ENCODE data around the gene CCDC120. TPM values are rescaled to one million over a fixed set of nuclear protein-coding genes. Genes with fewer than 3 reads are reported as not detected.

CCDC120 gene
- total RNA-seq, 1 experiment from 2014 or later: 23.9 TPM

GRCh38 chrX:49064735-49065134, 5.9 kb downstream of the CCDC120 start:
- POLR2A ChIA-PET (ENCODE audit: unreplicated experiment): no interaction called here
- no peak overlapping the region for H2AFZ ChIP-seq
- DNase-seq: no peak
- CTCF ChIA-PET: no interaction called here
- BruUV-seq (replicated peaks): no TSS peak
- intact Hi-C loops (cut with micrococcal nuclease; ENCODE audit: unreplicated experiment): no loop called here
- no peaks in the 10 kb centered on the region for H3F3A ChIP-seq (ENCODE audit: insufficient read depth, low read depth)
- no peaks in the 10 kb centered on the region for H3K36me3 ChIP-seq (ENCODE audit: low read depth)
- peaks cover 7% of the 10 kb centered on the region; the same call in 1 of the 2 replicates for H3K79me2 ChIP-seq (ENCODE audit: low read depth)
- H3K4me1 ChIP-seq (replicated peaks; ENCODE audit: insufficient read depth): no peaks in the 10 kb centered on the region
- H3K4me2 ChIP-seq: no peak overlapping the region
- no peaks in the 10 kb centered on the region for H3K27me3 ChIP-seq (ENCODE audit: insufficient read depth, low read depth)
- H3K4me3 ChIP-seq: no peak overlapping the region
- H3K9me2 ChIP-seq (ENCODE audit: insufficient read depth): no peaks in the 10 kb centered on the region
- TF ChIP-seq, protein P1, sequence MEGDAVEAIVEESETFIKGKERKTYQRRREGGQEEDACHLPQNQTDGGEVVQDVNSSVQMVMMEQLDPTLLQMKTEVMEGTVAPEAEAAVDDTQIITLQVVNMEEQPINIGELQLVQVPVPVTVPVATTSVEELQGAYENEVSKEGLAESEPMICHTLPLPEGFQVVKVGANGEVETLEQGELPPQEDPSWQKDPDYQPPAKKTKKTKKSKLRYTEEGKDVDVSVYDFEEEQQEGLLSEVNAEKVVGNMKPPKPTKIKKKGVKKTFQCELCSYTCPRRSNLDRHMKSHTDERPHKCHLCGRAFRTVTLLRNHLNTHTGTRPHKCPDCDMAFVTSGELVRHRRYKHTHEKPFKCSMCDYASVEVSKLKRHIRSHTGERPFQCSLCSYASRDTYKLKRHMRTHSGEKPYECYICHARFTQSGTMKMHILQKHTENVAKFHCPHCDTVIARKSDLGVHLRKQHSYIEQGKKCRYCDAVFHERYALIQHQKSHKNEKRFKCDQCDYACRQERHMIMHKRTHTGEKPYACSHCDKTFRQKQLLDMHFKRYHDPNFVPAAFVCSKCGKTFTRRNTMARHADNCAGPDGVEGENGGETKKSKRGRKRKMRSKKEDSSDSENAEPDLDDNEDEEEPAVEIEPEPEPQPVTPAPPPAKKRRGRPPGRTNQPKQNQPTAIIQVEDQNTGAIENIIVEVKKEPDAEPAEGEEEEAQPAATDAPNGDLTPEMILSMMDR (conservative IDR thresholded peaks at IDR 0.05): no peak
- no peak for TF ChIP-seq EZH2 (IDR thresholded peaks at IDR 0.05; ENCODE audit: low read depth)
- no peaks in the 10 kb centered on the region for H4K20me1 ChIP-seq (ENCODE audit: insufficient read depth)
- no peaks in the 10 kb centered on the region for H3K9me3 ChIP-seq (ENCODE audit: insufficient read depth, low read depth)
- H3K27ac ChIP-seq: no peak overlapping the region

DNA sequence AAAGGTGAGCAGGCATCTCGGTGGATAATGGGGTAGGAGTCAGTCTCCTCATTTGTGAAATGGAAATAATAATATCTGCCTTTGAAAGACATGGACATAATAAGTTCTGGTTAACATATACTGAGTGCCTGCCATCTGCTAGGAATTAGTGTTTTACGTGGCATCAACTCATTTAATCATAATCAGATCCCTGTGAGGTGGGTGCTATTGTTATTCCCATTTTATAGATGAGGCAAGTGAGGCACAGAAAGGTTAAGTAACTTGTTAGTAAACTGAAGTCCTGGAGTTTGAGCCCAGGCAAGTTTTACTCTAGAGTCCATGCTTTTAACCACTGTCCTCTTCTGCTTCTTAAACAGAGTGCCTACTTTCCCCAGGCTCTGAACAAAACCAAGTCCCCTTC, 7.5 kb downstream of the CCDC120 start:
- H3K9me2 ChIP-seq (ENCODE audit: insufficient read depth): no peaks in the 10 kb centered on the region
- H3K4me3 ChIP-seq: no peak overlapping the region
- H3K79me2 ChIP-seq (ENCODE audit: low read depth): no peaks in the 10 kb centered on the region
- no peak for DNase-seq
- no peaks in the 10 kb centered on the region for H4K20me1 ChIP-seq (ENCODE audit: insufficient read depth)
- H3K27ac ChIP-seq: no peak overlapping the region
- TF ChIP-seq, protein P1 (conservative IDR thresholded peaks at IDR 0.05): no peak
- no peak for TF ChIP-seq EZH2 (IDR thresholded peaks at IDR 0.05; ENCODE audit: low read depth)
- no peaks in the 10 kb centered on the region for H3F3A ChIP-seq (ENCODE audit: insufficient read depth, low read depth)
- no peak overlapping the region for H3K4me2 ChIP-seq
- intact Hi-C loops (cut with micrococcal nuclease; ENCODE audit: unreplicated experiment): no loop called here
- H3K27me3 ChIP-seq (ENCODE audit: insufficient read depth, low read depth): no peaks in the 10 kb centered on the region
- H2AFZ ChIP-seq: no peak overlapping the region
- no peaks in the 10 kb centered on the region for H3K4me1 ChIP-seq (replicated peaks; ENCODE audit: insufficient read depth)
- POLR2A ChIA-PET (ENCODE audit: unreplicated experiment): no interaction called here
- CTCF ChIA-PET: no interaction called here
- BruUV-seq (replicated peaks): no TSS peak
- no peaks in the 10 kb centered on the region for H3K36me3 ChIP-seq (ENCODE audit: low read depth)
- no peaks in the 10 kb centered on the region for H3K9me3 ChIP-seq (ENCODE audit: insufficient read depth, low read depth)

DNA sequence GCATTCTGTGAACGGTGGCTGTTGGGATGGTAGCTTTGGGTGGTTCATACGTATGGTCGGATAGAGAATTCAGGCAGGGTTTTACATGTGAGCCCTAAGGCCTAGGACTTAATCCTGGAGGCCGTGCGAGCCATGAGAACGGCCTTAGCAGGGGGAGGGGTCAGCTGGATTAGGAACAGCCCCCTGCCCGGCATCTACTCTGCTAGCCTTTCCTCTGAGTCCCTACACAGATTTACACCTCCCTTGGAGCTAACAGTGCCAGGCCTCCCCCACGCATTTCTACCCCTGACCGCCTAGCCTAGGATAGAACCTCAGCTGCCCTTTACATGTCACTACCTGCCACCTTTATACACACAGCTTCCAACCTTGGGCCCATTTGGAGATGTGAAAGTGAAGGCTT, 7.9 kb downstream of the CCDC120 start:
- intact Hi-C loops (cut with micrococcal nuclease; ENCODE audit: unreplicated experiment): no loop called here
- no TSS peak for BruUV-seq (replicated peaks)
- no peaks in the 10 kb centered on the region for H4K20me1 ChIP-seq (ENCODE audit: insufficient read depth)

More for the DNA sequence above, 7.9 kb downstream of the CCDC120 start:
- ChIA-PET CTCF (no interaction called here), POLR2A (ENCODE audit: unreplicated experiment) (no interaction called here)
- Histone ChIP-seq H3K4me1 (replicated peaks; ENCODE audit: insufficient read depth) (no peaks in the 10 kb centered on the region), H3K79me2 (ENCODE audit: low read depth) (no peaks in the 10 kb centered on the region), H3F3A (ENCODE audit: insufficient read depth, low read depth) (no peaks in the 10 kb centered on the region), H3K27ac (no peak overlapping the region), H3K9me2 (ENCODE audit: insufficient read depth) (no peaks in the 10 kb centered on the region), H3K36me3 (ENCODE audit: low read depth) (no peaks in the 10 kb centered on the region), H2AFZ (no peak overlapping the region), H3K4me2 (no peak overlapping the region), H3K27me3 (ENCODE audit: insufficient read depth, low read depth) (no peaks in the 10 kb centered on the region), H3K9me3 (ENCODE audit: insufficient read depth, low read depth) (no peaks in the 10 kb centered on the region), H3K4me3 (no peak overlapping the region)
- no peak for DNase-seq
- no peak for TF ChIP-seq EZH2 (IDR thresholded peaks at IDR 0.05; ENCODE audit: low read depth)
- TF ChIP-seq, protein P1 (conservative IDR thresholded peaks at IDR 0.05): no peak
